ENCODE data around the gene MOCOS. TPM values are rescaled to one million over a fixed set of nuclear protein-coding genes. Genes with fewer than 3 reads are reported as not detected.

The MOCOS gene
- total and polyA plus RNA-seq, 4 experiments from 2014 or later = 0.06 to 0.12 TPM; not detected in 2

GRCh38 chr18:36295214-36295613 is 107.9 kb downstream of the MOCOS start:
- H3K27me3 Mint-ChIP-seq = peaks cover 17 to 20% of the 10 kb centered on the region in 2 donors
- peaks cover 0 to 4% (median 0%) of the 10 kb centered on the region in 4 donors for H3K4me1 Mint-ChIP-seq
- Histone ChIP-seq H3K9me3 (ENCODE audit: control insufficient read depth in 1 of 2, low read length in 2 of 2) (no peaks in the 10 kb centered on the region), H3K4me1 (ENCODE audit: insufficient read depth, low read length) (peaks cover 8% of the 10 kb centered on the region), H3K36me3 (ENCODE audit: insufficient read depth, low read length) (no peaks in the 10 kb centered on the region), H3K27ac (ENCODE audit: low read depth, low read length) (no peak overlapping the region), H3K4me3 (ENCODE audit: low read length in 2 of 2) (no peak overlapping the region), H3K27me3 (ENCODE audit: insufficient read depth, low read length) (peaks cover 15% of the 10 kb centered on the region)
- H3K4me3 Mint-ChIP-seq = no peak overlapping the region
- no peak for DNase-seq
- no peak overlapping the region for H3K27ac Mint-ChIP-seq
- POLR2A ChIA-PET (ENCODE audit: partially characterized antibody) = no interaction called here
- CTCF ChIA-PET (ENCODE audit: partially characterized antibody) = interaction anchor here (0.9 to 2.0 kb wide), 2 partner anchors 15 to 277 kb away, joined by 3 to 4 read pairs; no protein-coding TSS in a partner anchor
- no peaks in the 10 kb centered on the region for H3K9me3 Mint-ChIP-seq
- H3K36me3 Mint-ChIP-seq = no peaks in the 10 kb centered on the region
- intact Hi-C loops (cut with micrococcal nuclease) = no loop called here

GRCh38 chr18:36295880-36296301 is 108.6 kb downstream of the MOCOS start:
- ChIA-PET CTCF (ENCODE audit: partially characterized antibody) (no interaction called here), POLR2A (ENCODE audit: partially characterized antibody) (no interaction called here)
- Histone ChIP-seq H3K4me3 (ENCODE audit: low read length in 2 of 2) (no peak overlapping the region), H3K27ac (ENCODE audit: low read depth, low read length) (no peak overlapping the region), H3K36me3 (ENCODE audit: insufficient read depth, low read length) (no peaks in the 10 kb centered on the region), H3K27me3 (ENCODE audit: insufficient read depth, low read length) (peaks cover 15% of the 10 kb centered on the region), H3K9me3 (ENCODE audit: control insufficient read depth in 1 of 2, low read length in 2 of 2) (no peaks in the 10 kb centered on the region), H3K4me1 (ENCODE audit: insufficient read depth, low read length) (peaks cover 8% of the 10 kb centered on the region)
- peaks cover 18 to 22% of the 10 kb centered on the region in 2 donors for H3K27me3 Mint-ChIP-seq
- no peak overlapping the region for H3K4me3 Mint-ChIP-seq
- peaks cover 0 to 4% (median 0%) of the 10 kb centered on the region in 4 donors for H3K4me1 Mint-ChIP-seq
- no peak overlapping the region for H3K27ac Mint-ChIP-seq
- DNase-seq = no peak
- no peaks in the 10 kb centered on the region for H3K9me3 Mint-ChIP-seq
- intact Hi-C loops (cut with micrococcal nuclease) = no loop called here
- no peaks in the 10 kb centered on the region for H3K36me3 Mint-ChIP-seq

DNA sequence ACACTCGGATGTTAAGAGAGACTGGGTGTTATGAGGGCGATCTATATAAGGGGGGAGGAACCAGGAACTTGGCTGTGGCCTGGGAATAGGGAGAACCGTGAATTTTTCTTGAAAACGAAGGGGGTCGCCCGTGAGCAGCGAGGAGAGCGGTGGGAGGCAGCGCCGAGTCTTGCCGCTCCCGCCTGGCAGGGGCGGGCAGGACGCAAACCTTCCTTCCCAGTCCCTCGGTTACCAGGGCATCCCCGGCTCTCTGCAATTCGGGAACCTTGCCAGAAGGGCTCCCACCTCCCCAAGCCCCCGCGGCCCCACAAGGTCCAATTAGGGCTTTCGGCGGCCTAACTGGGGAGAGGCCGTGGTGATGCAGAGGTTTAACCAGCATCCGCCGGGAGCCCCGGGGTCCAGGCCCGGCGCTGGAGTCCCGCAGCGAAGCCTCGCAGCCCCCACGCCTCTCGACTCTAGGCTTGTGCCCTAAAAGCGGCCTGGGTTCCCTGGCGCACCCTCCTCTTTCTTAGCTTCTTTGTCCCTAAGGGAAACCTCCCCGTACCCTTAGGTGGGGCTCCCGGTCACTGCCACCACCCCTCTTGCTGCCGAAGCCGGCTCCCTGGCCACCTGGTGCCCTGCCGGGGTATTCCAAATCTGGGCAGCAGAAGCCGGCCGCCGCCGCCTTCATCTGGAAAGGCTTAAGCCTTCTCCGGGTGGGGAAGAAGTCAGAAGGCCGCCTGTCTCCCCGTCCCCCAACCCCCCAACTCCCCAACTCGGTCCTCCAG is 109.5 kb downstream of the MOCOS start:
- ChIA-PET CTCF (ENCODE audit: partially characterized antibody) (no interaction called here), POLR2A (ENCODE audit: partially characterized antibody) (no interaction called here)
- H3K27me3 Mint-ChIP-seq = peaks cover 14 to 18% of the 10 kb centered on the region in 2 donors
- no peaks in the 10 kb centered on the region for H3K36me3 ChIP-seq (ENCODE audit: insufficient read depth, low read length)
- peak overlapping the region in 4 of 8 donors; percentile 17 to 68 (median 46) for H3K4me3 Mint-ChIP-seq
- peaks cover 15% of the 10 kb centered on the region for H3K27me3 ChIP-seq (ENCODE audit: insufficient read depth, low read length)
- no peak overlapping the region for H3K27ac ChIP-seq (ENCODE audit: low read depth, low read length)
- no peak overlapping the region for H3K4me3 ChIP-seq (ENCODE audit: low read length in 2 of 2)
- H3K36me3 Mint-ChIP-seq = no peaks in the 10 kb centered on the region
- H3K27ac Mint-ChIP-seq = no peak overlapping the region
- no peaks in the 10 kb centered on the region for H3K9me3 Mint-ChIP-seq
- no peaks in the 10 kb centered on the region for H3K9me3 ChIP-seq (ENCODE audit: control insufficient read depth in 1 of 2, low read length in 2 of 2)
- no peak for DNase-seq
- H3K4me1 ChIP-seq (ENCODE audit: insufficient read depth, low read length) = peaks cover 8% of the 10 kb centered on the region
- peaks cover 0 to 4% (median 0%) of the 10 kb centered on the region in 4 donors for H3K4me1 Mint-ChIP-seq
- intact Hi-C loops (cut with micrococcal nuclease) = no loop called here

GRCh38 chr18:36297417-36298125 is 110.3 kb downstream of the MOCOS start, which contains the start of gene FHOD3:
Gene FHOD3, plus strand, starts transcription at chr18:36297713. Its CDS starts 123 bp downstream, at chr18:36297836.
- Mint-ChIP-seq H3K4me1 (peaks cover 0 to 4% (median 0%) of the 10 kb centered on the region in 4 donors), H3K9me3 (no peaks in the 10 kb centered on the region), H3K27ac (no peak within 1 kb of the TSS), H3K27me3 (peaks cover 14 to 20% of the 10 kb centered on the region in 2 donors), H3K4me3 (peak within 1 kb of the TSS in 4 of 8 donors; percentile 17 to 68 (median 46)), H3K36me3 (no peaks in the 10 kb centered on the region)
- Histone ChIP-seq H3K9me3 (ENCODE audit: control insufficient read depth in 1 of 2, low read length in 2 of 2) (no peaks in the 10 kb centered on the region), H3K27me3 (ENCODE audit: insufficient read depth, low read length) (peaks cover 15% of the 10 kb centered on the region), H3K36me3 (ENCODE audit: insufficient read depth, low read length) (no peaks in the 10 kb centered on the region), H3K27ac (ENCODE audit: low read depth, low read length) (no peak within 1 kb of the TSS), H3K4me1 (ENCODE audit: insufficient read depth, low read length) (peaks cover 8% of the 10 kb centered on the region), H3K4me3 (ENCODE audit: low read length in 2 of 2) (no peak within 1 kb of the TSS)
- ChIA-PET POLR2A (ENCODE audit: partially characterized antibody) (no interaction called here), CTCF (ENCODE audit: partially characterized antibody) (no interaction called here)
- no peak for DNase-seq
- intact Hi-C loops (cut with micrococcal nuclease) = no loop called here

- no peak overlapping the region for H3K27ac Mint-ChIP-seq
- H3K36me3 Mint-ChIP-seq = no peaks in the 10 kb centered on the region
- H3K4me3 Mint-ChIP-seq = no peak overlapping the region
- H3K27me3 ChIP-seq (ENCODE audit: insufficient read depth, low read length) = peaks cover 15% of the 10 kb centered on the region
- peaks cover 0 to 4% (median 0%) of the 10 kb centered on the region in 4 donors for H3K4me1 Mint-ChIP-seq
- no peak for DNase-seq
- H3K9me3 ChIP-seq (ENCODE audit: control insufficient read depth in 1 of 2, low read length in 2 of 2) = no peaks in the 10 kb centered on the region
- no peaks in the 10 kb centered on the region for H3K9me3 Mint-ChIP-seq
- no peak overlapping the region for H3K4me3 ChIP-seq (ENCODE audit: low read length in 2 of 2)
- no peaks in the 10 kb centered on the region for H3K36me3 ChIP-seq (ENCODE audit: insufficient read depth, low read length)
- ChIA-PET POLR2A (ENCODE audit: partially characterized antibody) (no interaction called here), CTCF (ENCODE audit: partially characterized antibody) (interaction anchor here (1.0 kb wide), 1 partner anchor 12 kb away, joined by 3 read pairs; no protein-coding TSS in a partner anchor)
- H3K27me3 Mint-ChIP-seq = peaks cover 15 to 25% of the 10 kb centered on the region in 2 donors
- intact Hi-C loops (cut with micrococcal nuclease) = no loop called here
- no peak overlapping the region for H3K27ac ChIP-seq (ENCODE audit: low read depth, low read length)
- peaks cover 8% of the 10 kb centered on the region for H3K4me1 ChIP-seq (ENCODE audit: insufficient read depth, low read length)
Measured at GRCh38 chr18:36298126-36298741, 110.9 kb downstream of the MOCOS start.

- Histone ChIP-seq H3K9me3 (ENCODE audit: control insufficient read depth in 1 of 2, low read length in 2 of 2) (no peaks in the 10 kb centered on the region), H3K4me3 (ENCODE audit: low read length in 2 of 2) (no peak overlapping the region), H3K27me3 (ENCODE audit: insufficient read depth, low read length) (peaks cover 15% of the 10 kb centered on the region), H3K4me1 (ENCODE audit: insufficient read depth, low read length) (peaks cover 8% of the 10 kb centered on the region), H3K27ac (ENCODE audit: low read depth, low read length) (no peak overlapping the region), H3K36me3 (ENCODE audit: insufficient read depth, low read length) (no peaks in the 10 kb centered on the region)
- Mint-ChIP-seq H3K4me1 (peaks cover 0 to 4% (median 0%) of the 10 kb centered on the region in 4 donors), H3K27ac (no peak overlapping the region), H3K27me3 (peaks cover 18 to 32% of the 10 kb centered on the region in 2 donors), H3K9me3 (no peaks in the 10 kb centered on the region), H3K36me3 (no peaks in the 10 kb centered on the region), H3K4me3 (peak overlapping the region in 6 of 8 donors; percentile 7 to 46 (median 38))
- no peak for DNase-seq
- ChIA-PET CTCF (ENCODE audit: partially characterized antibody) (interaction anchor here (1.0 kb wide), 1 partner anchor 13 kb away, joined by 3 read pairs; no protein-coding TSS in a partner anchor), POLR2A (ENCODE audit: partially characterized antibody) (no interaction called here)
- intact Hi-C loops (cut with micrococcal nuclease) = no loop called here
Measured at GRCh38 chr18:36299015-36299414, 111.7 kb downstream of the MOCOS start.

- POLR2A ChIA-PET (ENCODE audit: partially characterized antibody) = no interaction called here
- Mint-ChIP-seq H3K4me1 (peaks cover 0 to 4% (median 0%) of the 10 kb centered on the region in 4 donors), H3K27me3 (peaks cover 18 to 34% of the 10 kb centered on the region in 2 donors), H3K9me3 (no peaks in the 10 kb centered on the region), H3K4me3 (no peak overlapping the region), H3K27ac (no peak overlapping the region), H3K36me3 (no peaks in the 10 kb centered on the region)
- peaks cover 5% of the 10 kb centered on the region for H3K27me3 ChIP-seq (ENCODE audit: insufficient read depth, low read length)
- no peak for DNase-seq
- H3K36me3 ChIP-seq (ENCODE audit: insufficient read depth, low read length) = no peaks in the 10 kb centered on the region
- intact Hi-C loops (cut with micrococcal nuclease) = no loop called here
- CTCF ChIA-PET (ENCODE audit: partially characterized antibody) = interaction anchor here (1.2 to 1.4 kb wide), 2 partner anchors 12 to 14 kb away, joined by 3 read pairs; no protein-coding TSS in a partner anchor
- H3K27ac ChIP-seq (ENCODE audit: low read depth, low read length) = no peak overlapping the region
- no peak overlapping the region for H3K4me3 ChIP-seq (ENCODE audit: low read length in 2 of 2)
- peaks cover 8% of the 10 kb centered on the region for H3K4me1 ChIP-seq (ENCODE audit: insufficient read depth, low read length)
- H3K9me3 ChIP-seq (ENCODE audit: control insufficient read depth in 1 of 2, low read length in 2 of 2) = no peaks in the 10 kb centered on the region
Measured at GRCh38 chr18:36300211-36300610, 112.9 kb downstream of the MOCOS start.

All from CD4-positive, alpha-beta memory T cell (primary cell).